HEK293T (cell line): ENCODE results near the gene HEG1.

Source experiments
- BHLHE40 ChIP-seq: fragments of 450-650 bp; IDR thresholded peaks from 2 replicates; pipeline ENCODE4 v1.6.1; 2016; ENCODE audit warnings: mild to moderate bottlenecking, moderate library complexity, borderline replicate concordance
- CTBP1 ChIP-seq: fragments of 450-650 bp; IDR thresholded peaks from 2 replicates; pipeline ENCODE4 v1.6.1; 2016; ENCODE audit warnings: borderline replicate concordance
- FOXA1 ChIP-seq: fragments of 450-650 bp; IDR thresholded peaks from 2 replicates; pipeline ENCODE4 v1.6.1; 2016; ENCODE audit warnings: mild to moderate bottlenecking
- FOXK2 ChIP-seq: fragments of 450-650 bp; IDR thresholded peaks from 2 replicates; pipeline ENCODE4 v1.6.1; 2016; ENCODE audit warnings: mild to moderate bottlenecking
- FOXM1 ChIP-seq: fragments of 450-650 bp; IDR thresholded peaks from 2 replicates; pipeline ENCODE4 v1.6.1; 2017; ENCODE audit warnings: mild to moderate bottlenecking, borderline replicate concordance
- L3MBTL2 ChIP-seq: fragments of 450-650 bp; conservative IDR thresholded peaks from 2 replicates; pipeline ENCODE4 v1.6.1; 2016; ENCODE audit warnings: mild to moderate bottlenecking
- LEF1 ChIP-seq: fragments of 450-650 bp; IDR thresholded peaks from 2 replicates; pipeline ENCODE4 v1.6.1; 2017; ENCODE audit warnings: mild to moderate bottlenecking, borderline replicate concordance
- NFRKB ChIP-seq: fragments of 450-650 bp; IDR thresholded peaks from 2 replicates; pipeline ENCODE4 v1.6.1; 2016; ENCODE audit warnings: mild to moderate bottlenecking, moderate library complexity
- PKNOX1 ChIP-seq: fragments of 450-650 bp; IDR thresholded peaks from 2 replicates; pipeline ENCODE4 v1.6.1; 2016
- SP1 ChIP-seq: fragments of 450-650 bp; IDR thresholded peaks from 2 replicates; pipeline ENCODE4 v1.6.1; 2017
- SUZ12 ChIP-seq: fragments of 450-650 bp; IDR thresholded peaks from 2 replicates; pipeline ENCODE4 v1.6.1; 2016; ENCODE audit warnings: mild to moderate bottlenecking
- TARDBP ChIP-seq: fragments of 450-650 bp; IDR thresholded peaks from 2 replicates; pipeline ENCODE4 v1.6.1; 2016
- ZNF384 ChIP-seq: fragments of 450-650 bp; IDR thresholded peaks from 2 replicates; pipeline ENCODE4 v1.6.1; 2016

- TF ChIP-seq TARDBP (no peak), ZNF384 (no peak), FOXK2 (no peak), CTBP1 (no peak), FOXA1 (no peak), SP1 (no peak), NFRKB (no peak), L3MBTL2 (no peak), PKNOX1 (no peak), LEF1 (no peak), BHLHE40 (no peak), SUZ12 (no peak), FOXM1 (no peak)
Observed at GRCh38 chr3:124935264-124935663, 120.5 kb downstream of the HEG1 start.
